IMR-90 (cell line): ENCODE results near the gene TAAR8. TPM values are rescaled to one million over a fixed set of nuclear protein-coding genes. Genes with fewer than 3 reads are reported as not detected.

Experiments used
- ATAC-seq: fragments of 200-7000 bp; cut with Tn5 transposase; 2 replicates; pipeline ENCODE4 v1.9.1; 2020; ENCODE audit warnings: low read depth, mild to moderate bottlenecking, moderate library complexity
- BruUV-seq: library from RNA; stranded (reverse); fragments of 400-500 nt; replicated peaks from 2 replicates; lab custom pipeline; 2021; lab: Mats Ljungman, UMichigan
- CTCF ChIA-PET: fragments of 300-600 bp; formaldehyde crosslinking; extraction: SDS; loops from one replicate; lab custom pipeline; 2021; ENCODE audit warnings: antibody characterized with exemption; lab: Yijun Ruan, JAX
- POLR2A ChIA-PET: fragments of 300-600 bp; sonication (Branson Sonifier 250); formaldehyde crosslinking; loops from one replicate; lab custom pipeline; 2022; ENCODE audit warnings: antibody characterized with exemption; ENCODE audit not compliant: unreplicated experiment; lab: Charles Lee
- DNase-seq: peaks from one replicate; pipeline ENCODE4 v3.0.0; 2013
- H2AFZ ChIP-seq: replicated peaks from 2 replicates; pipeline ENCODE3; 2013; ENCODE audit warnings: low read length, mild to moderate bottlenecking; ENCODE audit not compliant: poor library complexity
- H2AK5ac ChIP-seq: 2 replicates; pipeline ENCODE4 v1.6.1; 2013; ENCODE audit warnings: low read depth, low read length, inconsistent platforms
- H2AK9ac ChIP-seq: replicated peaks from 2 replicates; pipeline ENCODE3; 2013; ENCODE audit warnings: mild to moderate bottlenecking, low read depth, low read length, moderate library complexity; ENCODE audit not compliant: poor library complexity
- H2BK120ac ChIP-seq: 2 replicates; pipeline ENCODE4 v1.6.1; 2013; ENCODE audit warnings: low read depth, low read length, inconsistent platforms
- H2BK15ac ChIP-seq: 3 replicates; pipeline ENCODE4 v1.6.1; 2013; ENCODE audit warnings: low read depth, low read length, inconsistent platforms
- H2BK20ac ChIP-seq: 2 replicates; pipeline ENCODE4 v1.6.1; 2013; ENCODE audit warnings: low read depth, mild to moderate bottlenecking, inconsistent platforms, low read length, moderate library complexity
- H2BK5ac ChIP-seq: 2 replicates; pipeline ENCODE4 v1.6.1; 2013; ENCODE audit warnings: mild to moderate bottlenecking, low read depth, low read length, inconsistent platforms; ENCODE audit not compliant: poor library complexity, severe bottlenecking
- H3K14ac ChIP-seq: replicated peaks from 2 replicates; pipeline ENCODE4 v1.6.1; 2013; ENCODE audit warnings: low read depth, low read length, inconsistent platforms
- H3K18ac ChIP-seq: 2 replicates; pipeline ENCODE4 v1.6.1; 2013; ENCODE audit warnings: low read depth, low read length, control low read depth
- H3K23ac ChIP-seq: 2 replicates; pipeline ENCODE4 v1.6.1; 2013; ENCODE audit warnings: low read depth, low read length, inconsistent platforms
- H3K27ac ChIP-seq: 2 replicates; pipeline ENCODE4 v1.5.1; 2013; ENCODE audit warnings: mild to moderate bottlenecking, control low read depth, low read length; ENCODE audit not compliant: insufficient read depth
- H3K27me3 ChIP-seq: 2 replicates; pipeline ENCODE4 v1.6.1; 2013; ENCODE audit warnings: low read length; ENCODE audit not compliant: control insufficient read depth, insufficient read depth
- H3K36me3 ChIP-seq: 2 replicates; pipeline ENCODE4 v1.6.1; 2013; ENCODE audit warnings: low read length, mixed read lengths; ENCODE audit not compliant: control insufficient read depth, insufficient read depth
- H3K4ac ChIP-seq: 2 replicates; pipeline ENCODE4 v1.6.1; 2013; ENCODE audit warnings: low read depth, low read length, inconsistent platforms
- H3K4me1 ChIP-seq: 2 replicates; pipeline ENCODE4 v1.6.1; 2013; ENCODE audit warnings: low read length, mixed read lengths; ENCODE audit not compliant: control insufficient read depth, insufficient read depth
- H3K4me2 ChIP-seq: 2 replicates; pipeline ENCODE4 v1.6.1; 2013; ENCODE audit warnings: low read depth, mild to moderate bottlenecking, control low read depth, low read length, moderate library complexity
- H3K4me3 ChIP-seq: 2 replicates; pipeline ENCODE4 v1.5.1; 2013; ENCODE audit warnings: low read depth, mild to moderate bottlenecking, control low read depth, low read length, moderate library complexity; ENCODE audit not compliant: insufficient read depth
- H3K56ac ChIP-seq: 2 replicates; pipeline ENCODE4 v1.6.1; 2013; ENCODE audit warnings: low read length, inconsistent platforms; ENCODE audit not compliant: insufficient read depth; ENCODE audit errors: extremely low read depth
- H3K79me1 ChIP-seq, 2 experiments: 2 replicates each; pipeline ENCODE4 v1.6.1; 2013; ENCODE audit warnings: low read length in 2 of 2, inconsistent platforms in 1 of 2, low read depth in 1 of 2
- H3K9ac ChIP-seq: 2 replicates; pipeline ENCODE4 v1.6.1; 2013; ENCODE audit warnings: low read depth, low read length, control low read depth
- H3K9me1 ChIP-seq: 2 replicates; pipeline ENCODE4 v1.6.1; 2013; ENCODE audit warnings: low read length, inconsistent platforms; ENCODE audit not compliant: insufficient read depth
- H3K9me3 ChIP-seq: 2 replicates; pipeline ENCODE4 v1.6.1; 2013; ENCODE audit warnings: low read length; ENCODE audit not compliant: control insufficient read depth, insufficient read depth
- H4K20me1 ChIP-seq: 2 replicates; pipeline ENCODE4 v1.6.1; 2013; ENCODE audit warnings: low read length, inconsistent platforms; ENCODE audit not compliant: insufficient read depth
- H4K5ac ChIP-seq: 2 replicates; pipeline ENCODE4 v1.6.1; 2013; ENCODE audit warnings: mild to moderate bottlenecking, low read depth, low read length, control low read depth
- H4K8ac ChIP-seq, 2 experiments: 2 replicates each; pipeline ENCODE4 v1.6.1; 2013; ENCODE audit warnings: low read depth in 2 of 2, low read length in 2 of 2, control low read depth in 1 of 2, inconsistent platforms in 1 of 2
- H4K91ac ChIP-seq: 2 replicates; pipeline ENCODE4 v1.6.1; 2013; ENCODE audit warnings: low read depth, low read length, inconsistent platforms; ENCODE audit not compliant: insufficient read depth
- NFE2L2 ChIP-seq: fragments of 150-350 bp; IDR thresholded peaks from 2 replicates; pipeline ENCODE4 v1.6.1; 2016; ENCODE audit warnings: low read depth, mild to moderate bottlenecking, low read length
- USF2 ChIP-seq: fragments of 150-350 bp; IDR thresholded peaks from 2 replicates; pipeline ENCODE4 v1.6.1; 2017; ENCODE audit warnings: mild to moderate bottlenecking, antibody characterized with exemption, low read length, low read depth
- WGBS, 2 experiments: methylation state at CpG; one replicate each; pipeline versions ENCODE4 v1.1.5 to v1.1.7; 2013; ENCODE audit warnings: missing lambda C conversion rate in 2 of 2; ENCODE audit not compliant: insufficient read length in 1 of 2; ENCODE audit errors: extremely low coverage in 2 of 2; 5-methylcytosine and 5-hydroxymethylcytosine counted together
- dilution Hi-C: fragments of 300-500 bp; cut with HindIII; formaldehyde crosslinking; loops from one replicate; pipeline ENCODE4 v1.14.3; 2018; ENCODE audit warnings: low sequenced_read_pairs; ENCODE audit not compliant: unreplicated experiment
- in situ Hi-C: fragments of 300-500 bp; cut with MboI; formaldehyde crosslinking; loops from 3 replicates; pipeline ENCODE4 v1.14.3; 2019; ENCODE audit warnings: low sequenced_read_pairs, inconsistent platforms, mixed read lengths
- intact Hi-C: fragments of 100-400 bp; cut with micrococcal nuclease; formaldehyde crosslinking; loops from 2 replicates; pipeline ENCODE4 v1.10.0; 2022
- polyA plus RNA-seq, 3 experiments: library from polyadenylated mRNA; depleted of rRNA; stranded (reverse); fragments of >200 nt; gene quantifications; 2 replicates each; pipeline ENCODE4 v1.2.3, GENCODE V29; 2012; ENCODE audit warnings: low replicate concordance in 1 of 3
- total RNA-seq: library from RNA; depleted of rRNA; stranded (reverse); fragments of >200 nt; gene quantifications from 2 replicates; pipeline ENCODE4 v1.2.3, GENCODE V29; 2012

TAAR8 gene
- total and polyA plus RNA-seq, 2 of the 4 experiments (the other 2 are of a cell fraction), result not detected

GRCh38 chr6:132511210-132511830, 41.2 kb upstream of the TAAR8 start:
- Histone ChIP-seq H3K27me3 (peaks cover 7% of the 10 kb centered on the region), H3K14ac (no peak overlapping the region; the same call in 1 of the 2 replicates), H2BK120ac (no peak overlapping the region), H4K5ac (no peak overlapping the region), H3K4me3 (0 out of 2 replicates have a peak overlapping the region, but pooled peaks have one; percentile 1), H4K8ac (no peak overlapping the region), H3K27ac (no peak overlapping the region), H3K56ac (no peak overlapping the region), H3K9me1 (0 out of 2 replicates have a peak, but pooled peaks cover 4% of the 10 kb centered on the region), H2AK5ac (no peak overlapping the region), H3K4me1 (peaks cover 4% of the 10 kb centered on the region), H3K36me3 (no peaks in the 10 kb centered on the region; the same call in 1 of the 2 replicates), H2BK15ac (no peak overlapping the region), H3K18ac (no peak overlapping the region), H3K4ac (no peak overlapping the region), H3K79me1 (peaks cover 27 to 44% of the 10 kb centered on the region in 2 experiments), H3K4me2 (peak overlapping the region; percentile 99), H4K91ac (no peak overlapping the region), H2AK9ac (no peak overlapping the region), H3K9me3 (no peaks in the 10 kb centered on the region), H2BK20ac (no peak overlapping the region), H3K23ac (peak overlapping the region; percentile 71; the same call in 1 of the 2 replicates), H3K9ac (no peak overlapping the region), H4K20me1 (peaks cover 36% of the 10 kb centered on the region; the same call in 1 of the 2 replicates), H2AFZ (no peak overlapping the region), H2BK5ac (no peak overlapping the region)
- TF ChIP-seq NFE2L2, result no peak
- TF ChIP-seq USF2, result peak; percentile 55; the same call in 1 of the 2 replicates
- no peak for ATAC-seq
- in situ Hi-C loops, result no loop called here
- ChIA-PET CTCF (no interaction called here), POLR2A (no interaction called here)
- dilution Hi-C loops, result no loop called here
- WGBS, 2 experiments, result no CpG with 5 or more reads among the region's 4 CpGs
- BruUV-seq, result no TSS peak
- intact Hi-C loops, result no loop called here
- no peak for DNase-seq
